Measurements from ENCODE around the gene MCM10.

Gene MCM10

DNA sequence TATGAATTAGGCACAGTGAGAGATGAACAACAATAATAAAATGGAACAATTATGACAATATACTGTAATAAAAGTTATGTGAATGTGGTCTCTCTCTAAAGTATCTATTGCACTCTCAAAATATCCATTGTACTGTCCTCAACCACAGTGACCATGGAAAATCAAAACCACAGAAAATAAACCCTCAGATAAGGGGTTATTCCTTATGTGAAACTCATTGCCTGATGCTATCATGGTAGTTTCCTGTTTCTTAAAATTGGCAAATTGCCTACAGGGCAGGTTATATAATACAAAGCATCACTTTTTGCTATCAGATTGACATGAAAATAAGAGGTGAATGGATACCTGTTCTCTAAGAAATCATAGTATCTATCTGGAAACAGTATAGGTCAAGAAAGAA is 3.8 kb downstream of the MCM10 start:
- no peak for DNase-seq (ENCODE audit: low read depth in 2 of 2)

DNA sequence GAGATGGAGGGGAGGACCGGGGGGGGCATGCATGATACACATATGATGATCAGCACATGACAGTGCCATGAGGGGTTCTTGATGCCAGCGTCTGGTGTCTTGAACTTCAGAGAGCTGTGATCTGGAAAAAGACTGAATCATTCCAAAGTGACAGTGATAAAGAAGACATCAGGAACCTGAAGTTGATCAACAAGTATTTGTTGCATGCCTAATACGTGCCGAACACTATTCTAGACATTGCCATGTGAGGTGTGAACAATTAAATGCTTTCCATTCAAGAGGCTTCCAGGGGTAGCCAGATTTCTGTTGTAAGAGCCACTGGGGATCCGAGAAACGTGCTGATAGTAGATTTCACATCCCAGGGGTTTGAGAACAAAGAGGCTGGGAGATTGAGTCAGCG is 6.2 kb downstream of the MCM10 start:
- DNase-seq (ENCODE audit: low read depth in 2 of 2), result no peak

DNA sequence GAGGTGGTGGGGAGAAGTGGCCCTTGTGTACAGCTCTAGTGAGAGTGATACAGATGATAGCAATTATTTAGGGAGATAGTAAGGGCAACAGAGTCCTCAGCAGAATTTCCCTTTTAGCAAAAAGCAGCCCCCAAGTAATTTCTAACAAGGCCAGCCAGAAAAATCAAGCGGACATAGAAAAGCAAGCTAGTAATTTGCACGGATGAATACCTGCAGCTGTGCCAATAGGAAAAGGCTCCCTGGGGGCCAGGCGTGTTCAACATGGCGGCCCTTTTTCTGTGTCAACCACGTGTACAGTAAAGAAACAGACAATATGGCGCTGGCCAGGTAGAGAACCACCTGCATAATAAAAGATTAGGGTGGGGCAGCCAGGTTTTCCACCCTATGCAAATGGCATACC is 7.4 kb downstream of the MCM10 start:
- no peak for DNase-seq (ENCODE audit: low read depth in 2 of 2)

DNA sequence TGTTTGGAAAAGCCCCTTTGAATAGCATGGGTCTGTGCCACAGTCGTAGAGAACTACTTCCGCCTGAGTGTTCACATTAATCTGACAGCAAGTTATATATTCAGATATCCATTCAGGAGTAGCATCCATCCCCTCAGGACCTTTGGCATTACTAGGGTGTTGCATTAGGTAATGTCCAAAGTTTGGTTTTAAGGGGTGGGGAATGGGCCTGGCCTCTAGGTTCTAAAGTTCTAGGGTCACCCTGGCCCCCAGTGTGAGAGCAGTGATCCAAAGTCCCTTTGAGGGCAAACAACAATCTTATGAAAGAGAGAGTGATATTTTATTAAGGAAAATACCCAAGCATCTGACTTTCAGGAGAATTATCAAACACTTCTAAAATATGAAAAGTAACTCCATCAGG is 12.3 kb downstream of the MCM10 start:
- DNase-seq (ENCODE audit: low read depth in 2 of 2), result no peak

DNA sequence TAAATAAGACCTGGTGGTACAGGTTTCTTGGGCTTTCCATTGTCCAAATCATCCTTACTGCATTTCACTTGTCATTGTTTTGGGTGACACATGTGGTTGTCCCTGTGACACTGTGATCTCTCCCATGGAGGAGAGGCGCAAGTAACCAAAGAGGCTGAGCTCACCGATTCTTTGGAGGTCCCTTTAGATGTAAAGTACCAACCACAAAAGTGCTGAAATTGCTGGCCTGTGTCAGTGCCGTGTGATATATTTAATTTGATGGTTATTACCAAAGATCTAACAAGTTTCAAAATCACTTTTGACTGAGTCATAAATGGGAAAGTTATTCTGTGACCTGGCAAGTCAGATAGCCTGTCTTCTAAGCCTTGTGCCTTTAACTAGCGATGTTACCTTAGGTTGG is 19.4 kb downstream of the MCM10 start:
- no peak for DNase-seq (ENCODE audit: low read depth in 2 of 2)

DNA sequence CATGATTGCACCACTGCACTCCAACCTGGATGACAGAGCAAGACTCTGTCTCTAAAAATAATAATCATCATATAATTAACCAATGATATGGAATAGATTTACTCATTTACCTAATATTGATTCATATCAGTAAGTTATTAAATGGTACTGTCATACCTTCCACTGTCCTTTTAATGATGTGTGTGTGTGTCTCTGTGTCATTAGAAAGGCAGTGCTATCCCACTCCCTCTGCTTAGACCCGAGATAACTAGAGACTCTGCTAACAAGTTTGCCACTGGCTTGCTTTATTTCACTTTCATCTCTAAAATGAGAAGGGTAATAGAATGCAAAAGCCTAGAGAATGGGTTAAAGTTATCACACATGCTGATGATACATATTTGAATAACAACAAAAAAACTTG is 21.1 kb downstream of the MCM10 start:
- DNase-seq (ENCODE audit: low read depth in 2 of 2), result no peak

DNA sequence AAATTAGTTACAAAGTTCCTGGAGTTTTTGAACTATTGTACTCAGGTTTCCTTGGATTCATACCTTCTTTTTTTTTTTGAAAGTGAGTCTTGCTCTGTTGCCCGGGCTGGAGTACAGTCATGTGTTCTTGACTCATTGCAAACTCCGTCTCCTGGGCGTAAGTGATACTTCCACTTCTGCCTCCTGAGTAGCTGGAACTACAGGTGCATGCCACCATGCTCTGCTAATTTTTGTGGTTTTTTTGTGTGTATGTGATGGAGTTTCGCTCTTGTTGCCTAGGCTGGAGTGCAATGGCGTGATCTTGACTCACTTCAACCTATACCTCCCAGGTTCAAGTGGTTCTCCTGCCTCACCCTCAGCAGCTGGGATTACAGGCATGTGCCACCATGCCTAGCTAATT is 22.3 kb downstream of the MCM10 start:
- no peak for DNase-seq (ENCODE audit: low read depth in 2 of 2)

DNA sequence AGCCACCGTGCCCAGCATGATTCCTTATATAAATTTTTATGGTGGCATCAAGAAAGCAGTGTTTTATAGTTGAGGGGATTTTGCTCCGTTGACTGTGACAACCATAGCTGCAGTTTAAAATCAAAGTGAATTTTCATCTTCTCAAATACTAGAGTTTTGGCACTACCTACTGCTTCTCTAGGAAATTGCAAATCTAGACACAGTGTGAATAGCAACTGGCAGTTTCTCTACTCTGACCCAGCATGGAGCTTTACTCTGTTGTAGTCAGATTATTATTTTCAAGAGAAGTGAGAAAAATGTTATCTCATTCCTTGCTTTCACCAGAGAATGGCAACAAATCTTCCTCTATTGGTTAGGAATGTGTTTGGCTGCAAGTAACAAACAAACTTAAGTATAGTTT is 22.9 kb downstream of the MCM10 start:
- DNase-seq (ENCODE audit: low read depth in 2 of 2), result no peak

DNA sequence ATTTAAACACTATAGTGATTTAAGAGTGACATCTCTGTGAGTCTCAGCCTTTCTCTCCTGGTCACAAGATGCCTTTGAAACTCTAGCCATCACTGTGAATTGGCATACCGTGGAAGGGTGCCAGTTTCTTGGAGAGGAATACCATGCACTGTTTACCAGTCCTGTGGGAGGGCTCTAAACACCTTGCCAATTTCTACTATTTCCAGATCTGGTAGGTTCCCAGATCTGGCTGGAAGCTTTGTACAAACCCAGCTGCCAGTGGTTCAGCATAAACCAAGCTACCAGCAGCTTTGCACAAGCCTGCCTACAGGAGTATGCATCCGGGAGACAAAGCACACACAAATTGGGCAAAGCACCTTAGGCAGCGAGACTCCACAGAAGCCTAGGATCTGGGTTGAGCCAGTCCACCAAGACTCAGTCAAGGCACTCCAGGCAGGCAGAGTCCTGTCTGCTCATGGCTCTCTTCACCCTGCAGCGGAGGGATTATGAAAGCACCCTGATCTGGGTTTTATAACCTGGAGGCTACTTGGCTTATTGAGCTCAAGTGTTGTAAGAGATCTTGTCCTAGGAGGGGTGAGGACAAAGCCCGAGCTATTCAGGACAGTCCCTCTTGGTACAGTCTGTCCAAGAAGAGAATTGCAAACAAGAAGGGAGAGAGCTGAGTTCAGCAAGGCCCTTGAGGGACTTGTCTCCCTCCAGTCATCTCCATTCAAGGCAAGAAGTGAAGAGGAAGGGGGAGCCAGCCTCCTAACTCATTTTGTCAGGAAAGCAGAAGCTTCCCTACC is 23.6 kb downstream of the MCM10 start:
- DNase-seq (ENCODE audit: low read depth in 2 of 2), result no peak

DNA sequence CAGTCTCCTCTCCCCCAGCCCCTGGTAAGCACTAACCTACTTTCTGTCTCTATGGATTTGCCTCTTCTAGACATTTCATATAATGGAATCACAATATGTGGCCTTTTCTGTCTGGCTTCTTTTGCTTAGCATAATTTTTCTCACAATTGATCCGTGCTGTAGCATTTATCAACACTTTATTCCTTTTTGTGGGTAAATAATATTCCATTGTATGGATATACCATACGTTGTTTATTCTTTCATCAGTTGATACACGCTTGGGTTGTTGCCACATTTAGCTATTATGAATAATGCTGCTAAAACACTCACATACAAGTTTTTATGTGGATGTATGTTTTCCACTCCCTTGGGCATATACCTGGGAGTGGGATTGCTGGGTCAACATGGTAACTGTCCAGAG is 25.8 kb downstream of the MCM10 start:
- no peak for DNase-seq (ENCODE audit: low read depth in 2 of 2)

DNA sequence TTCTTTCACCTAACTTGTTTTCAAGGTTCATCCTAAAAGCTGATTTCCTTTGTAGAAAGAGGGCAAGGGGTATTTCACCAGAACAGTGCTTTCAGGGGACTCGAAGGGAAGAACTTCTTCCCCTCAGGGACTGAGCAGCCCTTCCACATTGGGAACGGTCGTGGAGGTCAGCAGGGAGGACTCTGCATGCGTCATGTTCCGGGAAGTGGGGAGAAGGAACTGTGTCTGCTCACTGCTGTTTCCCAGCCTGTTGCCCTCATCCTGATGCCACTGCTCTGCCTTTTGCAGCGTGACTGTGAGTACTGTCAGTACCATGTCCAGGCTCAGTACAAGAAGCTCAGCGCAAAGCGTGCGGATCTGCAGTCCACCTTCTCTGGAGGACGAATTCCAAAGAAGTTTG is 27.2 kb downstream of the MCM10 start:
- DNase-seq (ENCODE audit: low read depth in 2 of 2), result no peak

DNA sequence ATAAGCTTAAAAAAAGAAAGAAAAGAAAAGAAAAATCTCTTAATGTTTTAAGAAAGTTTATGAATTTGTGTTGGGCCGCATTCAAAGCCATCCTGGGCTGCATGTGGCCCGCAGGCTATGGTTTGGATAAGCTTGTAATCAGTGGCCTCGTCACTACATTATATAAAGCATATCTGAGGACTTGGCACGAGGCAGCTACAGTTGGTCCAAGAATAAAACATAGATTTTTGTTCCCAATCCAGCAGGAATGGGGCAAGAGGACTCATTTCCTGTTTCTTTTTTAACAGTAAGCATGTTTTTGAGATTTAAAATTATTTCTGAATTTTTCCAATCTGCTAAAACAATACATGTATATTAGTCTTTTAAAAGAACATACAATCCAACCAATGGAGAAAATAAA is 28.6 kb downstream of the MCM10 start:
- no peak for DNase-seq (ENCODE audit: low read depth in 2 of 2)

DNA sequence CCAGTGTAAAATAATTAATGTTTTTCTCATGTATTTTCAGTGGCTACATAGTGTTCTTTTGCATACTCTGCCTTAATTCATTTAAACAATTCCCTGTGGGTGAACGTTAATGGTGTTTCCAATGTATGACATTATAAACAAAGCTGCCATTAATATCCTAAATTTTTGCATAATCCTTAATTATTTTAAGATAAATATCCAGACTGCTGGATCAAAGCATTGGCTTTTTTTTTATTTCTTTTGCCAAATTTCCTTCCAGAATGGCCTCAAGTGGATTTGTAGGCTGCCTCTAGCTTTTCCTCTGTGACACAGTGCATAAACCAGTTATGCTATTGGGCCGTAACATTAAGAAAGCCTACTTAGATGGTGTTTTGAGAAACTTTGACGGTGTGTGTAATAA is 29.5 kb downstream of the MCM10 start:
- no peak for DNase-seq (ENCODE audit: low read depth in 2 of 2)

DNA sequence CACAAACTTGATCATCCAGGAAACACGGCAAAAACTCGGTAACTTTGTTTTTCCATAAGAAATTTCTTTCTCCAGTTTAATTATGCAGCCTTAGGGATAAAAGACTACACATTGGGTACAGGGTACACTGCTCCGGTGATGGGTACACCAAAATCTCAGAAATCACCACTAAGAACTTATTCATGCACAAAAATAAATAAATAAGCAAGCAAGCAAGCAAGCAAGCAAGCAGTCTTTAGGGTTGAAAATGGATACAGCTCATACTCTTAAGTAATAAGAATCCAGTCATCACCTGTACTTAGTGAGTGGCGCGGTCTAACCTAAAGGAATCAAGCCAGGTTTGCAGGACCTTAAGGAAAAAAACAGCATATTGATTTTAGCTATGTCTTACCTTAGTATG is 30.0 kb downstream of the MCM10 start:
- no peak for DNase-seq (ENCODE audit: low read depth in 2 of 2)

DNA sequence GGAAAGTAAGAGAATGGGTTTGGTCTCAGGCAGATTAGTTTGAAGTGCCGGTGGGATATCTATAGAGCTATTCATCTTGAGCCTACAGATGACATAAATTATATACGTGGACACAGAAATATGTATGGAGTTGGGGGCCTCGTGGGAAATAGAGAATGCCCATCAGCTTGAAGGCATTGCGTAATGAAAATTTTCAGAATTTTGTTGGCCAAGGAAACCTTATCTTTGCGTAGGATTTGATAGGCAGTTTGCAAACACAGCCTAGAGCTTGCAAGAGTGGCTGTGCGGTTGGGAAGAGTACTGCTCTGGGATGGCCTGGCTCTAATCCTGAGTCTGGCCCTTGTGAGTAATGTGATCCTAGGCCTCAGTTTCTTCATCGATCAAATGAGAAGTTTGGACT is 32.3 kb downstream of the MCM10 start:
- DNase-seq (ENCODE audit: low read depth in 2 of 2), result no peak

DNA sequence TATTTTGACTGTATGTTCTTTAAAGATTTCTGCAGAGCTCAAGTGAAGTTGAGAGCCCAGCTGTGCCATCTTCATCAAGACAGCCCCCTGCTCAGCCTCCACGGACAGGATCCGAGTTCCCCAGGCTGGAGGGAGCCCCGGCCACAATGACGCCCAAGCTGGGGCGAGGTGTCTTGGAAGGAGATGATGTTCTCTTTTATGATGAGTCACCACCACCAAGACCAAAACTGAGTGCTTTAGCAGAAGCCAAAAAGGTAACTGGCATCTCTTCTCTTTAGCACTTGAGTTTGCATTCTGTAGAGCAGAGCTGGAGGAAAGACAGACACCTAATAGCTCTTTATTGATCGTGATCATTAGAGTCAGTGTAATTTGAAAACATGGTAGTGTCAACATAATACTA is 33.7 kb downstream of the MCM10 start:
- no peak for DNase-seq (ENCODE audit: low read depth in 2 of 2)

DNA sequence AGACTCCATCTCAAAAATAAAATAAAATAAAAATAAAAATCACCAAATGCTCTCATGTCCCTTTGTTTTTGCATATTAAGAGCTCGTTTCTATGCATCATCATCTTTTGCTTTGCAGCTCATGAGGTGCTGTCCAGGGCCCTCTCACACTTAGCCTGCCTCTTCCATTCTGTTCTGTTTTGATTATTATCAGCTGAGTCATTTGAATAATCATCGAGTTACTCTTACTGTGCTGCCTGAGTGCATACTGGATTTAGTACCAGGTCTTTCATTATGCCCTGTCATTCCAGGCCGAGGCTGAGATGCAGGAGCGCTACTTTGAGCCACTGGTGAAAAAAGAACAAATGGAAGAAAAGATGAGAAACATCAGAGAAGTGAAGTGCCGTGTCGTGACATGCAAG is 39.8 kb downstream of the MCM10 start:
- no peak for DNase-seq (ENCODE audit: low read depth in 2 of 2)

DNA sequence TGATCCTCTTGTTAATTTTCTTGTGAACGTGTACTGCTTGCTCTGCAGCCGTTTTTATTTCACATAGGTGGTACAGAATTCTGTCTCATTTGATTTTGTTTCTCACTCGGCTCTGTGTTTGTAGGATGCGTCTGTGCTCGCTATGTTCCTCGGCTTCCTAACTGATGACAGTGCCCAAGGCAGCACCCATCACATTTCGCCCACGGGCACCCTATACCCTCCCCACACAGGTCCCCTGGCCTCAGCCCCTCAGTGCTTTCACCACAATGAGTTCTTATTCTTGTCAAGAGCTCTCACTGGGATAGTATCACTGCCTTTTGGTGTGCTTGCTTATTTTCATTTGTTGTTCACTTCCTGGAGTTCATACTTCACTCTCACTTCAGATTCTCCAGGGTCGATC is 44.7 kb downstream of the MCM10 start:
- DNase-seq (ENCODE audit: low read depth in 2 of 2), result no peak

DNA sequence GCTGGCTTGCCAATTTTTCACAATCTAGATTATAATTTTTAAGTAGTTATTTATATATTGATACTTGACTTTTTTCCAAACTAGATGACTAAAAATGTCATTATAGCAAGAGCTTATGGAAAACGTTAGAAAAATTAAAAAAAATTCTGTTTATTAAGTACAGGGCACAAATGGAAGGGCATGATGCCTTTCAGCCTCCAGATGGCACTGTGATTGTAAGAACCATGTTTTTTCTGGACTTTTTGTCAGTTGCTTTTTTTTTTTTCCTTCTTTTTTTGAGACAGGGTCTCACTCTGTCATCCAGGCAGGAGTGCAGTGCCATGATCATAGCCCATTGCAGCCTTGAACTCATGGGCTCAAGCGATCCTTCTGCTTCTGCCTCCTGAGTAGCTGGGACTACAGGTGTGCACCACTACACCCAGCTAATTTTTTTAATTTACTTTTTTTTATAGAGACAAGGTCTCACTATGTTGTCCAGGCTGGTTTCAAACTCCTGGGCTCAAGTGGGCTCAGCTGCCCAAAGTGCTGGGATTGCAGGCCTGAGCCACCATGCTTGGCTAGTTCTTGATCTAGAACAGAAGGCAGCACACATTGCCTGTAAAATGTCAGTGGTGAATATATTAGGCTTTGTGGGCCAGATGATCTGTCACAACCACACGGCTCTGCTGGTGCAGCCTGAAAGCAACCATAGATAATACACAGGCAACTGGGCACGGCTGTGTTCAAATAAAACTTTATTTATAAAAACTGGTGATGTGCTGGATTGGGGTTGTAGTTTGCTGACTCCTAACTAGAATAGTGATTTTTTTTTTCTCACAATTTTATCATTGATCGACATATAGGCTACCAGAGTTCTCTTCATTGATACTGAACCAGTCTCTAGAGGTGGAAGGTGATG is 45.4 kb downstream of the MCM10 start:
- peak; percentile 1 to 3 for DNase-seq (ENCODE audit: low read depth in 2 of 2)

DNA sequence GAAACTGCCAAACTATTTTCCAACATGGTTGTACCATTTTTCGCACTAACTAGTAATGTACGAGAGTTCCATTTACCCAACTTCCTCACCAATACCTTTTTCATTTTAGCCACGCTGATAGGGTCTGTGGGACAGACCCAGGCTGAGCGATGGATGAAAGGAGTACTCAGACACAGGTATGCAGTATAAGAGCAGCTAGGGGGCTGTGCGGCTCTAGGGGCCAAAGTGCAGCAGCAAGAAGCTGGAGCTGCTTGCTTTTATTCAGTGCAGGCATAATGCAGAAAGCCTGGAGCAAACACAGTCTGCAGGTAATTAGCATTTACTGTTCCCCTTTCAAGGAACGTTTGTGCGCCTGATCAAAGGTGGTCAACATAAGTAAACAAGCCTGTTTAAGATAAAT is 51.8 kb downstream of the MCM10 start:
- no peak for DNase-seq (ENCODE audit: low read depth in 2 of 2)

DNA sequence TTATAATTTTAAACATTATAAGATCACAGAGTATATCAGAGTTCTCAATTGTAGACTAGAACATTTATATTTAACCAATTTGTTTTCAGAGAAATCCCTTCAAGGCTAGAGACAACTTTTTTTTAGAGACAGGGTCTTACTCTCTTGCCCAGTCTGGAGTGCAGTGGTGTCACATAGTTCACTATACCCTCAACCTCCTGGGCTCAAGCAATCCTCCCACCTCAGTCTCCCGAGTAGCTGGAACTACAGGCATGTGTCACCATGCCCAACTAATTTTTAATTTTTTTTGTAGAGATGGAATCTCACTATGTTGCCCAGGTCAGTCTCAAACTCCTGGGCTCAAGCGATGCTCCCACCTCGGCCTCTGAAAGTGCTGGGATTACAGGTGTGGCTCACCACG is 57.5 kb downstream of the MCM10 start:
- DNase-seq (ENCODE audit: low read depth in 2 of 2), result no peak

DNA sequence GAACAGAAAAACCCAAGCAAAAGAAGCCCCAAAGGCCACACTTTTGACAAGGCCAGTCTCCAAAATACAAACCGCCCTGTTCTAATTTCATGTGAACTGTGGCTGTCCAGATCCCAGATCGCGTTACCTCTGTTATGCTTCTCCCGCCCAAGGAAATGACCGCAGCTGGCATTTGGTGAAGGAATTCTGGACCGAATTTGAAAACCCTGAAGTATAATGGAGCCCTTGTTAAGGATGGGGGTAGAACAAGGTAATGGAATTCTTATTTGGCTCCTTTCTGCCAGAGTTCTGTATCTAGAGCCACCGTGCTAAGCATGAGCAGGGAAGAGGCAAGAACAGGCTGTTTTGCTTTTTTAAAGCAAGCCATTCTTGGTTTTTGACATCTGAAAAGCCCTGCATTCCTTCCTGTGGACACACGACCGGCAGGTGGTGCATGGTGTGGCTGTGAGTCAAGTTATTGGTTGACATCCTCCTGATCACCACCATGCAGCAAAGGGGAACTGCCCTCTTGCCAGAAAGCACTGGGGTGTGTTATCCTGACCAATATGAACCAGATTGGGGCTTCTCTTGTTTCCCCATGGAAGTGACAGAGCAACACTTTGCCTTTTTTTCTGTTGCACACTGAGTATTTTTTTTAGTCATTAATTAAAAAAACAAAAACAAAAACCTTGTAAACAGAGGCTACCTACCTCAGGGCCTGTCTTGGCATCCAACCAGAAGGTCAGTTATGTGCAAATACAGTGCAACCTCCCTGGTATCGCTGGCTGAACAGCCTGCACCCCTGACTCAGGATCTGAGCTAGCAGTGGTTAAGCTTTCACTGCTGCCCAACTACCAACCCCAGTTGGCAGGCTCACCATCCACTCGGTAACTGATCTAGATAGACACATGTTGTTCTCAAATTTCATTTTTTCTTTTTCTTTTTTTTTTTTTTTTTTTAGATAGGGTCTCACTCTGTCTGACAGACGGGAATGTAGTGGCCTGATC is 58.6 kb downstream of the MCM10 start:
- DNase-seq (ENCODE audit: low read depth in 2 of 2), result no peak
